Forelimb muscle (tissue), 1 donor: Measurements from ENCODE around the gene SH3D19. TPM values are rescaled to one million over a fixed set of nuclear protein-coding genes. Genes with fewer than 3 reads are reported as not detected.
A peak's percentile ranks its signal among the peaks of the same experiment; 100 is the strongest.

Experiments
- DNase-seq: peaks from one replicate; pipeline ENCODE4 v3.0.0-alpha.2; 2013; ENCODE audit warnings: low read depth
- polyA plus RNA-seq: library from polyadenylated mRNA; unstranded; fragments of 120-200 nt; gene quantifications from one replicate; pipeline ENCODE4 v1.2.1, GENCODE V29; 2013; ENCODE audit not compliant: insufficient read length

Gene SH3D19
- polyA plus RNA-seq, 1 donor: 27.9 TPM

DNA sequence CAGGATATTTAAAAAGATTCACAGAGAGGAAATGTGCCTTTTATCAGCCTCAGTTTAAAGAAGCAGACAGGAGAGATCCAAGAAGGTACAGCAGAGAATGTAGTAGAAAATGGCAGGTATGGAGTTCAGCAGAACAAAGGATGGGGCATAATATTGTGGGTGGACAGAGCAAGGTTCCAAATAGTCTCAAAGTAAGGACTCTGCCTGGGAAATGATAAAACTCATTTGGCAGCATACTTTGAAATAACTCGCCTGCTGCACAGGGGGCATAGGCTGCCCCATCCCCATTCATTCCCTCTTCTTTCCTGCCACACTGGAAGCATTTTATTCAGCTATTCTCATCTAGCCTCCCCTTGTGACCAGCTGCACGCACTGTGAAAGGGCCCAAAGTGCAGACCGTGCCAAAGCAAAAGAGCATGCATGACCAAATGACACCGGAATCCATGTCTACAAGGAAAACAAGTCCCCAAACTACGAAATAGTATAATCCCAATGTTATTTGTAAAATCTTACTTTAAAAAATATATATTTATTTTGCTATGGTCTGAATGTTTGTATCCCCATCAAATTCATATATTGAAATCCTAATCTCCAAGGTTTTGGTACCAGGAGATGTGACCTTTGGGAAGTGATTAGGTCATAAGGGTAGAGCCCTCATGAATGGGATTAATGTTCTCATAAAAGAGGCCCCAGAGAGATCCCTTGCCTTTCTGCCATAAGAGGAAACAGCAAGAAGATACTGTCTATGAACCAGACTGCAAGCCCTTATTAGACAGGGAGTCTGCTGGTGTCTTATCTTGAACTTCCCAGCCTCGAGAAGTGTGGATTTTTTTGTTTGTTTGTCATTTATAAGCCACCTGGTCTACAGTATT is 125.8 kb downstream of the SH3D19 start:
- DNase-seq: no peak

GRCh38 chr4:151198748-151199147 is 126.7 kb downstream of the SH3D19 start:
- DNase-seq: no peak

DNA sequence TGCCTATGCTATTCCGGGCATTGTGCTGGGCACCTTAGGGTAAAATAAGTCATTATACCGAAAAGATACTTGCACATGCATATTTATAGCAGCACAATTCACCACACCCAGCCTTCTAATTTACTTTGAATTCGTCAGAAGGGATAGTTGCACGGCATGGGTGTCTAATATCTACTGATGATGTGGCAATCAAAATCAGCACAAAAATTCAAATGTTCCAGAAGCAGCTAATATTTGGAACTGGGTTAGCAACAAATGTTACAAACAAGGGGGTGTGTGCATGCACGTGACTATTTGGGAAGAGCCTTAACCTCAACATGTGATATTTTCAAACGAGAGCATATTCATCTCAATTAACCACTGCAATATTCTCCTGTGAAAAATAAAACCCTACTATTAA is 128.2 kb downstream of the SH3D19 start:
- DNase-seq: no peak

- DNase-seq: no peak
These were observed 129.6 kb downstream of the SH3D19 start for GRCh38 chr4:151195801-151196200.

GRCh38 chr4:151193414-151193813 is 132.0 kb downstream of the SH3D19 start:
- no peak for DNase-seq

GRCh38 chr4:151192556-151193235 is 132.7 kb downstream of the SH3D19 start:
- no peak for DNase-seq

- DNase-seq: no peak
These were observed 140.6 kb downstream of the SH3D19 start for GRCh38 chr4:151184523-151185458.

GRCh38 chr4:151182455-151182996 is 142.9 kb downstream of the SH3D19 start:
- no peak for DNase-seq

DNA sequence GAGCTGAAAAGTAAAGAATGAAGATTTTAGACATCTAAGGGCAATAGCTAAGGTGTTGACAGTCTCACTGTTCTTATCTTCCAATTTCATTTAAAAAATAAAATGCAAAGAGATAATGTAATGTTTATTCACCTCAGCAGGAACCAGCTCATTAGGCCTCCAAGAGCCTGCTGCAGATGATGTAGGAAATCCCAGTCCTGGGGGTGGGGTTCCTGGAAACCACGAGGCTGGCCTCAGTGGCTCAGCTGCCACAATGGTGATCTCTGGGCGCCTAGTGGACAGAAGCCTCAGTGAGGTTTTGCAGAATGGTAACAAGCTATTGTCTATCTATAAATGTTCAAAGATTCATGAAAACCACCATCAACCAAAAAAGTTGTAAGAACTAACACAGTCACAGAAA is 148.7 kb downstream of the SH3D19 start:
- no peak for DNase-seq

DNA sequence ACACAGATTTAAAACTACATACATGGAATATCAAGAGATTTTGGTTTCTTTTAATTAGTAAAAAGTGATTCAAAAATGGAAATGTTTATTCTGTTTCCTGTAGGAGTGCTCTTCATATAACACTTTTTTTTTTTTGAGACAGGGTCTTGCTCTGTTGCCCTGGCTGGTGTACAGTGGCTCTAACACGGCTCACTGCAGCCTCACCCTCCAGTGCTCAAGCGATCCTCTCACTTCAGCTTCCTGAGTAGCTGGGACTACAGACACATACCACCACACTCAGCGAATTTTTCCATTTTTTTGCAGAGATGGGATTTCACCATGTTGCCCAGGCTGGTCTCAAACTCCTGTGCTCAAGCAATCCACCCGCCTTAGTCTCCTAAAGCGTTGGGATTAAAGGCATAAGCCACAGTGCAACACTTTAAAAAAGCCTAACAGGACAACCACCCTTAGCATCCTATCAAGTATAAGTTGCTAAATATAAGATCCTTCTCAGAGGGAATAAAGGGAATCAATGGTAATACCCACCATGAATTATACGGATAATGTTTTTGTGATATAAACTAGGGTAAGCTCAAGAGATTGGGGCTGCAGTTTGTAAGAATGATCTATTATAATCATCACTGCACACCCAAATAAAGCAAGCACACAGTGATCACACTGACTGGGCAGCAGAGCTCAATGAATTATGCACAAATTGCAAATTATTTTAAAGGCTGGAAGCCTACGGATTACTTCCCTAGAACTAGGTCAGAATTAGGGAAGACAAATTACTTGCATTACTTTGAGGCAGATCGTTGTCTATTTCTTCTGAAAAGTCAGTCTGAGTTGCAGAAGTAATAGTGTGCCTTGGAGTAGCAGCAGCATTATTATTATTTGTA is 149.4 kb downstream of the SH3D19 start:
- DNase-seq: no peak

DNA sequence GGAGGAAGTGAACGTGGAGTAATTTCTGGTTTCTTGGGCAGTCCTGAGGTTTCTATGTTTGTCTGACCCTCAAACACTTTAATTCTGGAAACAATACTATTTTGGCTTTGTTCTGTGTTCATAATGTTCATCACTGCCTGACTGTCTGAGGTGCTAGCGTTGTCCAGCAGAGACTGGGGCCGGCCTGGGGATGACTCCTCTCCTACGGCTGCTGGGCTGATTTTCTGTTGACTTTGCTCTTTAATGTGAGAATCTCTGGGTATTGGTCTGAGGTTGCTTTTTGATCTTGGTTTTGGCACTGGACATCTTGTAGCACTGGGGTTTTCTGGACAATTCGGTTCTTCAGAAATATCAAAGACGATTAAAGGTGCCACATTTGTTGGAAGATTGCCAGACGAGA is 150.2 kb downstream of the SH3D19 start:
- DNase-seq: no peak

DNA sequence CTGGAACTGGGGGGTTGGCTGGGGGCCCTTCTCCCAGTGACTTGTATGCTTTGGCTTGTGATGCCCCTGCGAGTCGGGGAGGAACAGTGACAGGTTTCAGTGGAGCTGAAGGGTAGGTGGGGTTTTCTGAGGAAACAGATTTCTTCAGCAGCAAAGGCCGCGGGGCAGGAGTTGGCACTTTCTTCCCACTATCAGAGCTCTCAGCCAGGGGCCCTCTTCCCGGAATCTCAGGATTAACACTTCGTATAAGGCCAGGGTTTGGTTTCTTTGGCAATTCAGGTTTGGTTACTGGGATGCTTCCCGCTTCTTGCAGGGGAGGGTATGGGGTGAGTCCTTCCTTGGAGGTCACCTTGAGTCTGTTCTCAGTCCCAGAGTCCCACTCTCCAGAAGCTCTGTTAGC is 150.6 kb downstream of the SH3D19 start:
- no peak for DNase-seq

GRCh38 chr4:151173871-151174270 is 151.5 kb downstream of the SH3D19 start:
- peak; percentile 25 for DNase-seq

DNA sequence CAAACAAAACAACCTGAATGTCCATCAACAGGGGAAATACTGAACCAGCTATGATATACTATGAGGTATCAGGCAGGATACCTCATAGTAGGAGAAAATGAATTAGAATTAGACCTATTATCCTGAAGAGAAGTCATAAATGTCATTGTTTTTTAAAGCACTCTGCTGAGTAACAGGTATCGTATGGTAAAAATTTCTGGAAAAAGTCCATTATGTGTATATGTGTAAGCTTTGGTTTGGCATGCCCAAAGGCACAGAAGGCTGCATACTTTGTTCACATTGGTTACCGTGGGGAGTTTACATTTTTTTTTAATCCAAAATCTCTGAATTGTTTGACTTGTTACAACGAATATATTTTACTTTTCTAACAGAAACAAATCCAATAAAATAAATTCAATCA is 155.5 kb downstream of the SH3D19 start:
- no peak for DNase-seq

GRCh38 chr4:151169223-151169622 is 156.2 kb downstream of the SH3D19 start:
- peak; percentile 80 for DNase-seq

GRCh38 chr4:151167561-151167960 is 157.8 kb downstream of the SH3D19 start:
- DNase-seq: no peak

DNA sequence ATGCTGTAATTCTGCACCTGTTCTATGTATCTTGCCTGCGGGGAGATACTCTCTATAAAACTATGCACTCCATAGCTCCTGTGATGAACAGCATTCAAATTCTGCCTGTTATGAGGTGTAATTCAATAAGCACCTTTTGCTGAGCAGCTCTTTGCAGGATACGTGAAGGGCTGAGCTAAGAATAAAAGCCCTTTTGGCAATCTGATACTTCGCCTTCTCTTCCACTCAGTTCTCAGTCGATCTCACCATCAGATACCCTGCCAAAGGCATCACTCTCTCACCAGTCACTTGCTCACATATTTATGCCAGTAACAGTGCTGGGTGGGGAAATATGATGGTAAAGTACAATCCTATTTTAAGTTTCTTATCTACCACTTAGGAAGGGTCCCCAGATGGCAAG is 158.8 kb downstream of the SH3D19 start:
- no peak for DNase-seq

DNA sequence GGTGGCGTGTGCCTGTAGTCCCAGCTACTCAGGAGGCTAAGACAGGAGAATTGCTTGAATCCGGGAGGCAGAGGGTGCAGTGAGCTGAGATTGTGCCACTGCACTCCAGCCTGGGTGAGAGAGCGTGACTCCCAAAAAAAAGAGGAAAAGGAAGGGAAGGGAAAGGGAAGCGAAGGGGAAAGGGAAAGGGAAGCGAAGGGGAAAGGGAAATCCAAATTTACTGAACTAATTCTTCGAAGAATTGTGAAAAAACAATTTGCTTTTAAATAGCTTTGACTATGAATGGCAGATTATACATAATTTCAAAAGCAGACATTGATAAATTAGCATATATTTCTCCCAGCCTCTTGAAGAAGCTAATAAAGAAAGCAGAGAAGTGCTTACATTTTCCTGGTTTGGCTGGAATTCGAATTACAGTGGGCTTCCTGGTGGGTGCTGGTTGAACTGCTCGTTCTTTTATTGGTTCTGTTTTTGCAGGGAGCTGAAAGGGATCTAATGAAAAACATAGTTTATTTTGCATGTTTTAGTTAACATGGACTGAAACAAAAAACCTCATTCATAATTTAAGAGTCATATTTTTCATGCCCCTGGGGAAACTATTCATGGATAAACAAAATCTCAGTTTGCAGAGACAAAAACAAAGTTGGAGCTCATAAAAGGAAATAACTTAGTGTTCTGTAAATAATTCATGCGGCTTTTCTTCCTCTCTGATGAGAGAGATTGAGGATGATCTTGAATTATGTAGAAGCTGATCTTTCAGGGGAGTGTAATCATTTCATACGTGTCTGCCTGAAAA is 160.0 kb downstream of the SH3D19 start:
- DNase-seq: no peak

DNA sequence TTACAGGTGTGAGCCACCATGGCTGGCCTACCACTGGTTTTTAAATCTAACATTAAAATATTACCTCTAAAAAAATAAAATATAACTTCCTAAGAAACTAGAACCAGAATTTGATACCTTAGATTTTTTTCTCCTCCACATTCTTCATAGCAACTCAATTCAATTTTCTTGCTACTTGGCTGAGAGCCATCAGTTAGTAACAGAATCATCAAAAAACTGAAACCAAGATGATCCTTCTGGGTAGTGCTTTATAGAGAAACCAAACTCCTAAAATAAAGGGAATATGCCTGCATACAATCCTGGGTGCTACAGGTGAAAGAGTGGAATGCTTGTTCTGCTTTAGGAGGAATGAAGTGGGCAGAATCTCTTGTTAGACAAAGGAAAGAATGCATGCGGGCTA is 161.6 kb downstream of the SH3D19 start:
- no peak for DNase-seq

GRCh38 chr4:151158979-151159378 is 166.4 kb downstream of the SH3D19 start:
- DNase-seq: no peak
